ENCODE results near the gene DNA2. TPM values are rescaled to one million over a fixed set of nuclear protein-coding genes. Genes with fewer than 3 reads are reported as not detected.
"Not testable (repeated sequence)": the region's sequence is repeated elsewhere in the genome, so short reads cannot be mapped to it uniquely, and the experiment has no call there.

The DNA2 gene
- total and polyA plus RNA-seq, 2 donors from 2014 or later: 2.2 to 3.6 TPM

DNA sequence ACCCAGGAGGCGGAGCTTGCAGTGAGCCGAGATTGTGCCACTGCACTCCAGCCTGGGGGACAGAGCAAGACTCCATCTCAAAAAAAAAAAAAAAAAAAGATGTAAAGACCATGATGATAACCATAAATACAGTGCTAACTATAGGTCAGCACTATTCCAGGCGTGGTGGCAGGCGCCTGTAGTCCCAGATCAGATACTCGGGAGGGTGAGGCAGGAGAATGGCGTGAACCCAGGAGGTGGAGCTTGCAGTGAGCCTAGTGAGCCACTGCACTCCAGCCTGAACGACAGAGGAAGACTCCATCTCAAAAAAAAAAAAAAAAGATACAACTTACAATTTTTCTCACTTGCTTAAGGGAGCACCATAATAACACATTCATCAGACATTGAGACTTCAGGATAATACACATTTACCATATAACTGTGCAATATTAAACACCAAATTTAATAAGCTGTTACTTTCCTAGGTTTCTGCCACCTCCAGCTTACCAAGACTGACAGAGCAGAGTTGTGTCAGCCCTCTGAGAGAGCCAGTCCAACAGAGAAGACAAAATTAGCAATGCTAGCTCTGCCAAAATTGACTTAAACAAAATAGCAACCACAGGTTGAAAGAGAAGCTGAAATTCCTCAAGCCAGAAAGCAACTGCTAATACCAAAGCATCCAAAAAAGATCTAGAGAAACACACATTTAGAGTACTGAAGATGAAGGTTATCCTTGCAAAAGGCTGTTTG is 8.2 kb downstream of the DNA2 start:
- intact Hi-C loops (cut with DNase I): no loop called here
- no peak overlapping the region for H3K27ac ChIP-seq (ENCODE audit: low read depth in 2 of 2, low read length in 2 of 2)
- no peak overlapping the region for H3K9ac ChIP-seq (ENCODE audit: low read length in 3 of 3)
- TF ChIP-seq, protein P1, sequence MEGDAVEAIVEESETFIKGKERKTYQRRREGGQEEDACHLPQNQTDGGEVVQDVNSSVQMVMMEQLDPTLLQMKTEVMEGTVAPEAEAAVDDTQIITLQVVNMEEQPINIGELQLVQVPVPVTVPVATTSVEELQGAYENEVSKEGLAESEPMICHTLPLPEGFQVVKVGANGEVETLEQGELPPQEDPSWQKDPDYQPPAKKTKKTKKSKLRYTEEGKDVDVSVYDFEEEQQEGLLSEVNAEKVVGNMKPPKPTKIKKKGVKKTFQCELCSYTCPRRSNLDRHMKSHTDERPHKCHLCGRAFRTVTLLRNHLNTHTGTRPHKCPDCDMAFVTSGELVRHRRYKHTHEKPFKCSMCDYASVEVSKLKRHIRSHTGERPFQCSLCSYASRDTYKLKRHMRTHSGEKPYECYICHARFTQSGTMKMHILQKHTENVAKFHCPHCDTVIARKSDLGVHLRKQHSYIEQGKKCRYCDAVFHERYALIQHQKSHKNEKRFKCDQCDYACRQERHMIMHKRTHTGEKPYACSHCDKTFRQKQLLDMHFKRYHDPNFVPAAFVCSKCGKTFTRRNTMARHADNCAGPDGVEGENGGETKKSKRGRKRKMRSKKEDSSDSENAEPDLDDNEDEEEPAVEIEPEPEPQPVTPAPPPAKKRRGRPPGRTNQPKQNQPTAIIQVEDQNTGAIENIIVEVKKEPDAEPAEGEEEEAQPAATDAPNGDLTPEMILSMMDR (IDR thresholded peaks at IDR 0.05; ENCODE audit: borderline replicate concordance, extremely low read depth, insufficient read depth): no peak
- no peaks in the 10 kb centered on the region for H3K36me3 ChIP-seq (ENCODE audit: control insufficient read depth in 2 of 3, insufficient read depth in 3 of 3, low read length in 3 of 3)
- H3K4me3 ChIP-seq (ENCODE audit: low read length in 3 of 3): no peak overlapping the region
- no peaks in the 10 kb centered on the region for H3K4me1 ChIP-seq (ENCODE audit: control insufficient read depth in 2 of 3, insufficient read depth in 2 of 3, low read depth in 1 of 3, low read length in 3 of 3)
- no peaks in the 10 kb centered on the region for H3K9me3 ChIP-seq (ENCODE audit: control insufficient read depth in 2 of 3, insufficient read depth in 1 of 3, low read length in 3 of 3)
- DNase-seq (no peak), FAIRE-seq (no peak)
- no peaks in the 10 kb centered on the region for H3K27me3 ChIP-seq (ENCODE audit: control insufficient read depth, insufficient read depth, low read length)

DNA sequence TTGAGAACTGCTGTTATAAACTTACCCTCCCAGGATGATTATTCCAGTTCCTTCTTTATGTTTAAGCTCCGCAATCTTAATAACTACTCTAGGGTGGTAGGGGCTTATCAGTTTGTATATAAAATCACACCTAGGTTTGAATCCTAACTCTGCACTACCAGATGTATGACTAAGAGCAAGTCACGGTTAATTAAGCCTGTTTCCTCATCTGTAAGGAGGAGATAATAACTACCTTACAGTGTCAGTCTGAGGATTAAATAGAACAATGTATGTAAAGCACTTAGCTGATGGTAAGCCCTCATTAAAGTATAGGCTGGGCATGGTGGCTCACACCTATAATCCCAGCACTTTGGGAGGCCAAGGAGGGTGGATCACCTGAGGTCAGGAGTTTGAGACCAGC is 9.2 kb downstream of the DNA2 start:
- TF ChIP-seq, protein P1 (IDR thresholded peaks at IDR 0.05; ENCODE audit: borderline replicate concordance, extremely low read depth, insufficient read depth): no peak
- H3K4me1 ChIP-seq (ENCODE audit: control insufficient read depth in 2 of 3, insufficient read depth in 2 of 3, low read depth in 1 of 3, low read length in 3 of 3): no peaks in the 10 kb centered on the region
- no peaks in the 10 kb centered on the region for H3K27me3 ChIP-seq (ENCODE audit: control insufficient read depth, insufficient read depth, low read length)
- H3K9me3 ChIP-seq (ENCODE audit: control insufficient read depth in 2 of 3, insufficient read depth in 1 of 3, low read length in 3 of 3): no peaks in the 10 kb centered on the region
- FAIRE-seq (no peak), DNase-seq (no peak)
- intact Hi-C loops (cut with DNase I): no loop called here
- H3K27ac ChIP-seq (ENCODE audit: low read depth in 2 of 2, low read length in 2 of 2): no peak overlapping the region
- no peaks in the 10 kb centered on the region for H3K36me3 ChIP-seq (ENCODE audit: control insufficient read depth in 2 of 3, insufficient read depth in 3 of 3, low read length in 3 of 3)
- H3K4me3 ChIP-seq (ENCODE audit: low read length in 3 of 3): no peak overlapping the region
- H3K9ac ChIP-seq (ENCODE audit: low read length in 3 of 3): no peak overlapping the region

DNA sequence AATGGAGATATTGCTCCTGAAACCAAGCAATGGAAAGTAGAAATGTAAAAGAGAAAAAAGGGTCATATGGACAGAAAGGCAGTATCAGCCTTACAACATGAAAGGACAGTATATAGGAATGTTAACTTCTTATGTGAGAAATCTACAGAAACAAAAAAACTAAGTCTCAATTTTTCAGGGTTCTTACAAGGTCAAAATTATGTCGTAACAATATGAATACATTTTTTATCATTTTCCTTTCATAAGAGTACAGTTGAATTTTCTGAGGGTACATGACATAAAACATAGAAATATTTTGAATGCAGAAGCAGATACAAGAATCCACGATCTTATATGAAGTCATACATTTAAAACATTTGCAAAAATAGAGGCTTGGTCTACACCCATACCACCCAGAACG is 10.7 kb downstream of the DNA2 start:
- H3K36me3 ChIP-seq (ENCODE audit: control insufficient read depth in 2 of 3, insufficient read depth in 3 of 3, low read length in 3 of 3): peaks cover 0 to 2% (median 0%) of the 10 kb centered on the region in 3 donors
- FAIRE-seq (no peak), DNase-seq (no peak)
- H3K27ac ChIP-seq (ENCODE audit: low read depth in 2 of 2, low read length in 2 of 2): no peak overlapping the region
- H3K9me3 ChIP-seq (ENCODE audit: control insufficient read depth in 2 of 3, insufficient read depth in 1 of 3, low read length in 3 of 3): no peaks in the 10 kb centered on the region
- no peaks in the 10 kb centered on the region for H3K27me3 ChIP-seq (ENCODE audit: control insufficient read depth, insufficient read depth, low read length)
- intact Hi-C loops (cut with DNase I): no loop called here
- no peak overlapping the region for H3K9ac ChIP-seq (ENCODE audit: low read length in 3 of 3)
- TF ChIP-seq, protein P1 (IDR thresholded peaks at IDR 0.05; ENCODE audit: borderline replicate concordance, extremely low read depth, insufficient read depth): no peak
- no peaks in the 10 kb centered on the region for H3K4me1 ChIP-seq (ENCODE audit: control insufficient read depth in 2 of 3, insufficient read depth in 2 of 3, low read depth in 1 of 3, low read length in 3 of 3)
- no peak overlapping the region for H3K4me3 ChIP-seq (ENCODE audit: low read length in 3 of 3)

DNA sequence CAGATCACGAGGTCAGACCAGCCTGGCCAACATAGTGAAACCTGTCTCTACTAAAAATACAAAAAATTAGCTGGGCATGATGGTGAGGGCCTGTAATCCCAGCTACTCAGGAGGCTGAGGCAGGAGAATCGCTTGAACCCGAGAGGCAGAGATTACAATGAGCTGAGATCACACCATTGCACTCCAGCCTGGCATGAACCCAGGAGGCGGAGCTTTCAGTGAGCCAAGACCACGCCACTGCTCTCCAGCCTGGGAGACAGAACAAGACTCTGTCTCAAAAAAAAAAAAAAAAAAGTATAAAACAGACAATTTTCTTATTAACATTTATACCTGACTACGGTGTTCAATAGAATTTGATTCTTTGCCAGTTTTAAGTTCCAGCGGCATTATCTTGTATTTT is 22.1 kb downstream of the DNA2 start:
- H3K9ac ChIP-seq (ENCODE audit: low read length in 3 of 3); H3K9me3 ChIP-seq (ENCODE audit: control insufficient read depth in 2 of 3, insufficient read depth in 1 of 3, low read length in 3 of 3); intact Hi-C loops (cut with DNase I); H3K4me3 ChIP-seq (ENCODE audit: low read length in 3 of 3); H3K36me3 ChIP-seq (ENCODE audit: control insufficient read depth in 2 of 3, insufficient read depth in 3 of 3, low read length in 3 of 3); H3K27ac ChIP-seq (ENCODE audit: low read depth in 2 of 2, low read length in 2 of 2); H3K27me3 ChIP-seq (ENCODE audit: control insufficient read depth, insufficient read depth, low read length); FAIRE-seq; H3K4me1 ChIP-seq (ENCODE audit: control insufficient read depth in 2 of 3, insufficient read depth in 2 of 3, low read depth in 1 of 3, low read length in 3 of 3): not testable (repeated sequence)
- DNase-seq: peak in 1 of 5 donors; percentile 3

All from kidney (tissue), 14 donors.